Activated CD8-positive, alpha-beta memory T cell treated with anti-CD3 and anti-CD28 coated beads, Interleukin-2, amount 50 U/mL, for 24 hours (primary cell): ENCODE results near the gene RAI14.

Experiments
- DNase-seq: peaks from one replicate; pipeline ENCODE4 v3.0.0-alpha.2; 2020; ENCODE audit errors: extremely low read depth

RAI14 gene

DNA sequence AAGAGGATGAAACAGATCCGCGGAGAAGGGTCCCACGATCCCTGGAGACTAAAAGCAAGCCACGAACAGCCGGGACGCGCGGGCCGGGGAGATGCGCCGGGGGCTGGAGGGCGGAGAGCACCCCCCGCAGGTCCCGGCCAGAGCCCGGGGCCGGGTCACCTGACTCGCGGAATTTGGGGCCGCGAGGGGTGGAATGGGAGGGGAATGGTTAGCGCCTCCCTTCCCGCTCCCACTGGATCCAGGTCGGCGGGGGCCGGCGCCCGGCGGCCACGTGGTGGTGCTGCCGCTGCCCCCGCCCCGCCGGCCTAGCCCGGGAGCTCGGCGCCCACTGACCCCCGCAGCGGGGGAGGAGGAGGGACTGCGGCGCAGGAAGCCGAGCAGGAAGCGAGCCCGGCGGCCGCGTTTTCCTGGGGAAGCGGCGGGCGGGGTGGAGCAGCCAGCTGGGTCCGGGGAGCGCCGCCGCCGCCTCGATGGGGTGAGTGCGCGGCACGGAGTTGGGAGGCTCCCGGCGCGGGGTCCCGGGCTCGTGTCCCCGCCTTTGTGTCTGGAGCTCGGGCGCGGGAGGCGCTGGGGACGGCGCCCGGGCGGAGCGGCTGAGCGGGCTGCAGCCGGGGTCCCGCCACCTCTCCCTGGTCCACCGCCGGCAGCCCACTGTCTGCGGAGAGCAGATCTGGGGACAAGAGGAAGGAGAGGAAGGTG, at the start of gene RAI14:
Gene RAI14, plus strand, starts transcription at position 328 of the 699 bp plus-strand sequence. CDS start 30,592 bp downstream, outside the sequence.
- no peak for DNase-seq

DNA sequence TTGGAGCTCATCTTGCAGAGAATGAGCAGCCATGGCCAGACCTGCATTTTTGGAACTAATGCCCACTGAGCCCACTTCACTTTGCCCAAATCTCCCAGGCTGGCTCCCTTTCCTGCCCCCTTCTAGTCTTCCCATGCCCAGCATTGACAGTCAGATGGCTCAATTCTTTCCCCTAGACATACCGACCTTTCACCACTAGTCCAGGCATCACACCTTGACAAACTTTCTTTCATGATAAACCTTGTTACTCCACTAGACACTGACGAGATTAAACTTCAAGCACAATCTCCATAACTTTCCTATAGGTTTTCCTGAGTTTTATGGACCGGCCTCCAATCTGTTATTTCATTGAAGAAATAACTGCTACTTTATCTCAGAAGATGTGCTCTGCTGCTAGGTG, 47.8 kb upstream of the RAI14 start:
- no peak for DNase-seq

DNA sequence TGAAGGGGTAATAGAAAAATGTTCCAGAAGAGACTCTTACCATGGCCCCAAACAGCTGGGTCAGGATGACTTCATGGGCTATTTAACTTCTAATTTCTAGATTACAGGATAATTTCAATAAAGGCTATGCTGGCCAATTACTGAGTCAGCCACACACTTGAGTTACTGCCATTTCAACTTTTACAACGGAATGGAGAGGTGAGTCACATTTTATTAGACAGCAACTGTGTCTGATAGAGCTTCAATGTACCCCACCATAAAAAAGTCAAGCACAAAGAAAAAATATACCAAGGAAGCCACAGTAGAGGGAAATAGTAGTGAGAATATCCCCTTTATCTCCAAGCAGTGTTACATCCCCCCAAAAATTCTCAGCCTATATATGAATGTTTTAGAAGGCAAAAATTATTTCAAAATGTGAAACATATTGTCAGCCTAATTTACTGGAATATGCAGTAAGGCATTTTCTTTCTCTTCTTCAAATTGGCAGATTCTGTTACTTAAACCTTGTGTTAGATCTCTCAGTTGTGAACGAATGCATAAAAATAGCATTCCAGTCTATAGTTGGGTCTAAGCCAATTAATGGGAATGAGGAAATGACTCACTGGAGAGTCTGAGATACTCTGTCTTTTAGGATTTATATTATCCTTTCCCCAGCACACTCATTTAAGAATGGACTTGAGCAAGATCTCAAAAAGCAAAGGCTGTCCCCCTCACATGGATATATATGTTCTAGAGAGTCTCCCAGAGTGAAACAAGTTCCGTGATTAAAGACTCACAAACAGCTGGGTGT, 47.1 kb upstream of the RAI14 start:
- DNase-seq: no peak

DNA sequence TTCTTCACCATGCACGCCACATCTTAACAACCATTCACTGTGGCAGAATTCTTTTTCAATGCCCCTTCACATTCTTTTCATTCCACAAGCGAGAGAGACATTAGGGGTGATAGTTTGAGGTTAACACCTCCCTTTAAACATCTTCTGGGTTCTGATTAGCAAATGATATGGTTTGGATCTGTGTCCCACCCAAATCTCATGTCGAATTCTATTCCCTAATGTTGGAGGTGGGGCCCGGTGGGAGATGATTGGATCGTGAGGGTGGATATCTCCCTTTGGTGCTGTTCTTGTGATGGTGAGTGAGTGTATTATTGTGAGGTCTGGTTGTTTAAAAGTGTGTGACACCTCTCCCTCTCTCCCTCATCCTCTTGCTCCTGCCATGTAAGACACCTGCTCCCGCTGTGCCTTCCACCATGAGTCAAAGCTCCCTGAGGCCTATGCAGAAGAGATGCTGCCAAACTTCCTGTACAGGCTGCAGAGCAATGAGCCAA, 46.1 kb upstream of the RAI14 start:
- no peak for DNase-seq

DNA sequence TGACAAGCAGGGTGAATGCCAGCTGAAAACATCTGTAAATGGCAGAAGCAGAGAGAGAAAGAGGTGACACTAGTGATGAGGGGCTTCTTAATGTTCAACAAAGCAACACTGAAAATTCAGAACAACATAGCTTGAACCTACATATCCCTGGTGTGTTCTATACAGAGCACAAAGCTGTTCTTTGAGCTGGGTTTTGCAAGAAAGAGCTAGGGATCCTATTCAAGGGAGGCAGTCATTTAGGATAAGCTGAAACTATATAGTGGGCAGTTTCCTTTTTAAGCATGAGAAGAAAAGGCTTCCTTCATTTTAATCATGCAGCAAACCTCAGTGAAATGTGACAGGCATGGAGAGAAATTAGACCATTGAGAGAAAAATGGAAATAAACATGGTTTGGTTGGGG, 45.6 kb upstream of the RAI14 start:
- no peak for DNase-seq

DNA sequence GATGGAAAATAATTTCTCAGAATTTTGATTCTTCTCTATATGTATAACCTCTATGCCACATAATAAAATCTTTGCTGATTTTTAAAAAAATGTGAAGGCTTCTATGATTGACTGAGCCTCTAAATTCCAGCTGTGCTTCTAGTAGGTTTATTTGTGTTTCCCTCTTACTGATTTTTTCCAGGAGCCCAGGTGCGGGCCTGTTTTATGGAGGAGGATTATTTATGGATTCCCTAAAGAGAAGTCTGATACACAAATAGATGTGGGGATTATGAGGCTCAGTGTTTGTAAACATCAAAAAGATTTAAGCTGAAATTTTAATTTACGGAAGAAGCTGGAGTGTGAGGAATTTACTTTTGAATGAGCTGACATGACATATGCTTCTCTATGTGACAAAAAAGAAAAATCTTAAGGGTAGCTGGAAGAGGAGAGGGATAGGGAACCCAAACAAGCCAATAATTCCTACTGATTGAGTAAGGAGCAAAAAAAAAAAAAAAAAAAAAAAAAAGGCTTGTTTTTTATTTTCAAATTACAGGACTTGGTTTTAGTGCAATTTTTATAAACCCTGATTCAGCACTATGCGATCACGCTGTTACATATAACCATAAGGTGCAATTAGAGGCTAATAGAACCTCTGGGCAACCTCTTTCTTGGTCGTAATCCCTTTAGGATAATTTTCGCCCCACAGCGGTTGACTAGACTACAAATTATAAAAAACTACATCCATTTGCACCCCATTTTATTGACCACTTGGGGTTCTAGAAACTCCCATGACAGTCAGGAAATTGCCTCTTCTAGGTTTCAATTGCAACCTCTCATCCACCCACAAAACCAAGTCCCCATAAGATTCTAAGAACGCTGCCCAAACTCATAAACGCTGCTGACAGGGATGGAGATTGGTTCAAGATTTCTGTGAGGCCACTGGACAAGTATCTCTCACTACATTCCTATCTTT, 44.4 kb upstream of the RAI14 start:
- no peak for DNase-seq

- no peak for DNase-seq
These were observed 39.5 kb upstream of the RAI14 start for GRCh38 chr5:34616651-34617050.

DNA sequence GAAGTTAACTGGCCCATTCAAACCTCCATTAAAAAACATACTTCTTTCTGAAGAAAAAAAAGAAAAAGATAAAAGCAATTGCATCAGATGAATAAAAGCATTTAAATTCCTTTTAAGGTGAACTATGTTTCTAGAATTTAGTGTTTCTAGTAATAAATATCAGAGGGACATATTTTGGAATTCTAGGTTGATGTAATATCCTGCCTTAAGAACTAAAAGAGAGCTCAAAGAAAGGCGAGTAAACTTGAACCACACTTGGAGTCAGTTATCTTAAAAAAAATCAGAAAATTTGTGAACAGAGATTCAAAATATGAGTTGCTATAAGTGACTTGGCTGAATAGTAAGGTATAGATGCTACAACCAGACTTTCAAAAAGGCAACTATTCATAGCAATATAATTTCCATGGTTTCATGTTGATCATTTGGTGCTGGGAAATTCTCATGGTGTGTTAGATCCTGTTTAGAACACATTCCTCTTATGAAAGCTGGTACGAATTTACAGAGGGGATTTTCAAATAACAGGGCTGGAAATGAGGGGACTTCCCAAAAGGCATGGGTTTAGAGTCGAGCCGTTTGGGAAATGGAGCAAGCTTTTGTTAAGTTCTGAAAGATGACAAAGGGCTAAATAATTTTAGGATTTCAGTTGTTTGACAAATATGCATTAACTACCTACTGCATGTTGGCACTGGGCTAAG, 37.6 kb upstream of the RAI14 start:
- DNase-seq: no peak

GRCh38 chr5:34620185-34620584, 35.9 kb upstream of the RAI14 start:
- DNase-seq: no peak

- DNase-seq: no peak
These were observed 34.6 kb upstream of the RAI14 start for GRCh38 chr5:34621277-34622097.

DNA sequence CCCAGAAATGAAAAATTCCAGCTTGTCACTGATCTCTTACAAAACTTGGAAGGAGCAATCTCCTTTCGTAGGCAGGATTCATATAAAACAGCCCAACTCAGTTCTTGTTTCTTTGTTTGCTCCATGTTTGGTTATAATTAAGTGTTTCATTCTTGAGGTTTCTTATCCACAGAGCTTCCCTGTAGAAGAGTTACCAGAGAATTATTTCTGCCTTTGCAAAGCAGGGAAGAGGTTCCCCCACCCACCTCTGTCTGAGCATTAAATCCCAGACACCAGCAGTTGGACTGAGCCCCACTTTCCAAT, 34.1 kb upstream of the RAI14 start:
- no peak for DNase-seq

GRCh38 chr5:34624691-34625090, 31.4 kb upstream of the RAI14 start:
- no peak for DNase-seq

- no peak for DNase-seq
These were observed 30.9 kb upstream of the RAI14 start for GRCh38 chr5:34625246-34625645.

DNA sequence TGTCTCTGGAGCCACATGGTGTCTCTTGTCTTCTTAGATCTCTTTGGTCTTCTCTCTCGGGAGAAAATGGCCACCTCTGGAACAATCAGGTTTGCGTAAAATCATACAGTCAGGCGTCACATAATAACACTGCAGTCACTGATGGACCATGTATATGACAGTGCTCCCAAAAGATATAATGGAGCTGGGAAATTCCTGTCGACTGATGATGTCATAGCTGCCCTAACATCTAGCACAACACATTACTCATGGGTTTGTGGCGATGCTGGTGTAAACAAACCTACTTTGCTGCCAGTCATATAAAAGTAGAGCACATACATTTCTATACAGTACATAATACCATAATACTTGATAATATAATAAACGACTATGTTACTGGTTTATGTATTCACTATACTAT, 30.1 kb upstream of the RAI14 start:
- no peak for DNase-seq

DNA sequence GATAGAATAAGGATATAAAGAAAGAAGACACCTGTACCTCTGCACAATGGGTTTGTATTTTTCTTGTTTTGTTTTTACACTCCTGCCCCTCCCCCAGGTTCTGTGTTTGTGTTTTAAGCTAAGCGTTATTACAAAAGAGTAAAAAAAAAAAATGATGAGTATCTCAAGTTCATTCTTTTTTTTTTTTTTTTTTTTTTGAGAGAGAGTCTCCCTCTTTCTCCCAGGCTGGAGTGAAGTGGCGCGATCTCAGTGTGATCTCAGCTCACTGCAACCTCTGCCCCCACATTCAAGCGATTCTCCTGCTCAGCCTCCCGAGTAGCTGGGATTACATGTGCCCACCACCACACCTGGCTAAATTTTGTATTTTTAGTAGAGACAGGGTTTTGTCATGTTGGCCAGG, 29.4 kb upstream of the RAI14 start:
- DNase-seq: no peak

- DNase-seq: no peak
These were observed 28.3 kb upstream of the RAI14 start for GRCh38 chr5:34627794-34628193.

GRCh38 chr5:34628373-34628772, 27.8 kb upstream of the RAI14 start:
- DNase-seq: no peak

GRCh38 chr5:34630596-34630995, 25.5 kb upstream of the RAI14 start:
- DNase-seq: no peak

DNA sequence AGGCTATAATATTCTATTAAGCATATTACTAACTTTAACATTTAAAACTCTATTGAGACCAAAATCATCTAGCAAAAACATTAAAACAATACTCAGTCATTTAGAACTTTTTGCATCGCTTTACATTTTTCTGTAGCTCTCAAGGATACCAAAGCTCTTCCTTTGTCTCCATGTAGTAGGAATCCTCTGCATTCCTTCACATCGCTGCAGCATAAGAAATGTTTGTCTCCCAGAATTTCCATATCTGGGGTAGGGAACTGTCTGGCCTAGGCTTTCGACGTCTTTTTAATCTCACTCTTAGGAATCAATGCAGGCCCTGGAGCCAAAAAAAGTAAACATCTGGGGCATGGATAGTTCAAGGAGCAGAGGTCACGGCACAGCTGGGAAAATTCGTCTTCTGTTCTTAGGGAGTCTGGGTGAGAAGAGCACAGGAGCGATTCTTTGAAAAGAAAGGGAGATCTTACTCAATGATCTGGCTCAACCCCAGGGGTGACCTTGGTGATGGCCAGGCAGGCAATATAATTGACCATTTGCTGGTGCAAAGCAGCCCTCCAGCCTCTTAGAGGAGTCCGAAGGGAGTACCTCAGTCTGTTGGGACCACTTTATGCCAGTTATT, 23.2 kb upstream of the RAI14 start:
- no peak for DNase-seq
